MM.1S (cell line): ENCODE measurements around the gene HTR7.

ENCODE experiments used
- EZH2 ChIP-seq: fragments of 300-600 bp; sonication (generic); optimal IDR thresholded peaks from 2 replicates; pipeline ENCODE3; 2017; ENCODE audit warnings: low read depth, mild to moderate bottlenecking, antibody characterized with exemption, low read length, mixed read lengths
- EZH2phosphoT487 ChIP-seq: fragments of 300-600 bp; sonication (generic); IDR thresholded peaks from 2 replicates; pipeline ENCODE4 v1.6.1; 2018; ENCODE audit warnings: antibody characterized with exemption, low read length
- TF ChIP-seq, protein P1 (sequence below): fragments of 300-600 bp; sonication (generic); IDR thresholded peaks from 2 replicates; pipeline ENCODE4 v1.5.1; 2016; ENCODE audit warnings: antibody characterized with exemption, low read length, mixed read lengths

GRCh38 chr10:90741926-90742565 lies 115.8 kb downstream of the HTR7 start:
- TF ChIP-seq, protein P1, sequence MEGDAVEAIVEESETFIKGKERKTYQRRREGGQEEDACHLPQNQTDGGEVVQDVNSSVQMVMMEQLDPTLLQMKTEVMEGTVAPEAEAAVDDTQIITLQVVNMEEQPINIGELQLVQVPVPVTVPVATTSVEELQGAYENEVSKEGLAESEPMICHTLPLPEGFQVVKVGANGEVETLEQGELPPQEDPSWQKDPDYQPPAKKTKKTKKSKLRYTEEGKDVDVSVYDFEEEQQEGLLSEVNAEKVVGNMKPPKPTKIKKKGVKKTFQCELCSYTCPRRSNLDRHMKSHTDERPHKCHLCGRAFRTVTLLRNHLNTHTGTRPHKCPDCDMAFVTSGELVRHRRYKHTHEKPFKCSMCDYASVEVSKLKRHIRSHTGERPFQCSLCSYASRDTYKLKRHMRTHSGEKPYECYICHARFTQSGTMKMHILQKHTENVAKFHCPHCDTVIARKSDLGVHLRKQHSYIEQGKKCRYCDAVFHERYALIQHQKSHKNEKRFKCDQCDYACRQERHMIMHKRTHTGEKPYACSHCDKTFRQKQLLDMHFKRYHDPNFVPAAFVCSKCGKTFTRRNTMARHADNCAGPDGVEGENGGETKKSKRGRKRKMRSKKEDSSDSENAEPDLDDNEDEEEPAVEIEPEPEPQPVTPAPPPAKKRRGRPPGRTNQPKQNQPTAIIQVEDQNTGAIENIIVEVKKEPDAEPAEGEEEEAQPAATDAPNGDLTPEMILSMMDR = no peak
- TF ChIP-seq EZH2 (no peak), EZH2phosphoT487 (no peak)
